Activated CD4-positive, alpha-beta T cell treated with anti-CD3 and anti-CD28 coated beads, Interleukin-2, amount 50 U/mL, for 24 hours (primary cell): ENCODE results near the gene MINPP1.

Experiments used
- DNase-seq, 2 donors: peaks; one replicate each; pipeline ENCODE4 v3.0.0-alpha.2; 2020; ENCODE audit warnings: low read depth in 1 of 2, low spot score in 1 of 2

MINPP1 gene

GRCh38 chr10:87518937-87519336 is 14.2 kb downstream of the MINPP1 start:
- no peak for DNase-seq

GRCh38 chr10:87519582-87519981 is 14.9 kb downstream of the MINPP1 start:
- DNase-seq, result no peak

GRCh38 chr10:87523731-87524130 is 19.0 kb downstream of the MINPP1 start:
- no peak for DNase-seq

GRCh38 chr10:87524296-87524695 is 19.6 kb downstream of the MINPP1 start:
- no peak for DNase-seq

- no peak for DNase-seq
Measured at GRCh38 chr10:87531908-87532622, 27.4 kb downstream of the MINPP1 start.

GRCh38 chr10:87532696-87533095 is 28.0 kb downstream of the MINPP1 start:
- DNase-seq, result no peak

- no peak for DNase-seq
Measured at GRCh38 chr10:87534173-87534858, 29.6 kb downstream of the MINPP1 start.

GRCh38 chr10:87538092-87539015 is 33.7 kb downstream of the MINPP1 start:
- DNase-seq, result no peak

- no peak for DNase-seq
Measured at GRCh38 chr10:87541114-87541513, 36.4 kb downstream of the MINPP1 start.

GRCh38 chr10:87544721-87545120 is 40.0 kb downstream of the MINPP1 start:
- no peak for DNase-seq

- no peak for DNase-seq
Measured at GRCh38 chr10:87545783-87546182, 41.1 kb downstream of the MINPP1 start.

- no peak for DNase-seq
Measured at GRCh38 chr10:87546210-87546609, 41.5 kb downstream of the MINPP1 start.

GRCh38 chr10:87546971-87547413 is 42.3 kb downstream of the MINPP1 start:
- DNase-seq, result no peak

- no peak for DNase-seq
Measured at GRCh38 chr10:87547734-87548311, 43.1 kb downstream of the MINPP1 start.

- no peak for DNase-seq
Measured at GRCh38 chr10:87550741-87551140, 46.0 kb downstream of the MINPP1 start.

GRCh38 chr10:87551326-87551725 is 46.6 kb downstream of the MINPP1 start:
- no peak for DNase-seq

GRCh38 chr10:87552248-87552929 is 47.7 kb downstream of the MINPP1 start:
- DNase-seq, result no peak

GRCh38 chr10:87557409-87557808 is 52.7 kb downstream of the MINPP1 start:
- DNase-seq, result no peak

GRCh38 chr10:87558333-87558732 is 53.6 kb downstream of the MINPP1 start:
- DNase-seq, result no peak

GRCh38 chr10:87559392-87559791 is 54.7 kb downstream of the MINPP1 start:
- no peak for DNase-seq
